Endothelial cell (in vitro differentiated cells): ENCODE measurements around the gene LRP5. TPM values are rescaled to one million over a fixed set of nuclear protein-coding genes. Genes with fewer than 3 reads are reported as not detected.
"Not testable (repeated sequence)": the region's sequence is repeated elsewhere in the genome, so short reads cannot be mapped to it uniquely, and the experiment has no call there.

ENCODE experiments used
- DNase-seq: peaks from one replicate; pipeline ENCODE4 v3.0.0; 2021; ENCODE audit warnings: low spot score
- H3K27ac Mint-ChIP-seq: one replicate; pipeline ENCODE4 v1.8.0; 2021; ENCODE audit warnings: mixed read lengths, inconsistent platforms; ENCODE audit not compliant: unreplicated experiment
- H3K27me3 Mint-ChIP-seq: one replicate; pipeline ENCODE4 v1.8.0; 2021; ENCODE audit warnings: mild to moderate bottlenecking, moderate library complexity, mixed read lengths, inconsistent platforms; ENCODE audit not compliant: unreplicated experiment
- H3K36me3 Mint-ChIP-seq: one replicate; pipeline ENCODE4 v1.8.0; 2021; ENCODE audit warnings: mild to moderate bottlenecking, low read depth, mixed read lengths, inconsistent platforms; ENCODE audit not compliant: unreplicated experiment
- H3K4me1 Mint-ChIP-seq: one replicate; pipeline ENCODE4 v1.8.0; 2021; ENCODE audit warnings: mild to moderate bottlenecking, mixed read lengths, inconsistent platforms; ENCODE audit not compliant: unreplicated experiment
- H3K4me3 Mint-ChIP-seq: one replicate; pipeline ENCODE4 v1.8.0; 2021; ENCODE audit warnings: mild to moderate bottlenecking, mixed read lengths, inconsistent platforms; ENCODE audit not compliant: unreplicated experiment
- H3K9me3 Mint-ChIP-seq: one replicate; pipeline ENCODE4 v1.8.0; 2021; ENCODE audit warnings: mixed read lengths, inconsistent platforms; ENCODE audit not compliant: unreplicated experiment
- total RNA-seq: library from RNA; stranded (reverse); fragmentation: NEBNext Ultra II Directional; extraction: Animal tissue kit (Norgen Biotek cat#: 25700); gene quantifications from one replicate; pipeline ENCODE4 v1.2.1, GENCODE V29; 2021; ENCODE audit not compliant: unreplicated experiment
- TF ChIP-seq, protein P1 (sequence below): fragments of 200-600 bp; sonication (generic); IDR thresholded peaks from one replicate; pipeline ENCODE4 v1.5.0; 2021; ENCODE audit warnings: antibody characterized with exemption; ENCODE audit not compliant: unreplicated experiment

LRP5 gene
- total RNA-seq, 1 donor from 2014 or later, result 72.3 TPM

GRCh38 chr11:68298659-68299516 is 13.5 kb upstream of the LRP5 start:
- H3K9me3 Mint-ChIP-seq, result no peaks in the 10 kb centered on the region
- DNase-seq, result no peak
- H3K27ac Mint-ChIP-seq, result no peak overlapping the region
- peaks cover 2% of the 10 kb centered on the region for H3K36me3 Mint-ChIP-seq
- no peaks in the 10 kb centered on the region for H3K4me1 Mint-ChIP-seq
- peaks cover 1% of the 10 kb centered on the region for H3K27me3 Mint-ChIP-seq
- no peak overlapping the region for H3K4me3 Mint-ChIP-seq
- TF ChIP-seq, protein P1, sequence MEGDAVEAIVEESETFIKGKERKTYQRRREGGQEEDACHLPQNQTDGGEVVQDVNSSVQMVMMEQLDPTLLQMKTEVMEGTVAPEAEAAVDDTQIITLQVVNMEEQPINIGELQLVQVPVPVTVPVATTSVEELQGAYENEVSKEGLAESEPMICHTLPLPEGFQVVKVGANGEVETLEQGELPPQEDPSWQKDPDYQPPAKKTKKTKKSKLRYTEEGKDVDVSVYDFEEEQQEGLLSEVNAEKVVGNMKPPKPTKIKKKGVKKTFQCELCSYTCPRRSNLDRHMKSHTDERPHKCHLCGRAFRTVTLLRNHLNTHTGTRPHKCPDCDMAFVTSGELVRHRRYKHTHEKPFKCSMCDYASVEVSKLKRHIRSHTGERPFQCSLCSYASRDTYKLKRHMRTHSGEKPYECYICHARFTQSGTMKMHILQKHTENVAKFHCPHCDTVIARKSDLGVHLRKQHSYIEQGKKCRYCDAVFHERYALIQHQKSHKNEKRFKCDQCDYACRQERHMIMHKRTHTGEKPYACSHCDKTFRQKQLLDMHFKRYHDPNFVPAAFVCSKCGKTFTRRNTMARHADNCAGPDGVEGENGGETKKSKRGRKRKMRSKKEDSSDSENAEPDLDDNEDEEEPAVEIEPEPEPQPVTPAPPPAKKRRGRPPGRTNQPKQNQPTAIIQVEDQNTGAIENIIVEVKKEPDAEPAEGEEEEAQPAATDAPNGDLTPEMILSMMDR, result no peak

- H3K9me3 Mint-ChIP-seq, H3K36me3 Mint-ChIP-seq, H3K27me3 Mint-ChIP-seq, H3K27ac Mint-ChIP-seq, H3K4me1 Mint-ChIP-seq, DNase-seq, H3K4me3 Mint-ChIP-seq: not testable (repeated sequence)
Observed at GRCh38 chr11:68299517-68299879, 12.9 kb upstream of the LRP5 start.

GRCh38 chr11:68300076-68300830 is 12.1 kb upstream of the LRP5 start:
- no peak for DNase-seq
- TF ChIP-seq, protein P1, result no peak
- Mint-ChIP-seq H3K36me3 (peaks cover 8% of the 10 kb centered on the region), H3K27me3 (peaks cover 1% of the 10 kb centered on the region), H3K27ac (no peak overlapping the region), H3K4me3 (no peak overlapping the region), H3K4me1 (no peaks in the 10 kb centered on the region), H3K9me3 (peaks cover 4% of the 10 kb centered on the region)

DNA sequence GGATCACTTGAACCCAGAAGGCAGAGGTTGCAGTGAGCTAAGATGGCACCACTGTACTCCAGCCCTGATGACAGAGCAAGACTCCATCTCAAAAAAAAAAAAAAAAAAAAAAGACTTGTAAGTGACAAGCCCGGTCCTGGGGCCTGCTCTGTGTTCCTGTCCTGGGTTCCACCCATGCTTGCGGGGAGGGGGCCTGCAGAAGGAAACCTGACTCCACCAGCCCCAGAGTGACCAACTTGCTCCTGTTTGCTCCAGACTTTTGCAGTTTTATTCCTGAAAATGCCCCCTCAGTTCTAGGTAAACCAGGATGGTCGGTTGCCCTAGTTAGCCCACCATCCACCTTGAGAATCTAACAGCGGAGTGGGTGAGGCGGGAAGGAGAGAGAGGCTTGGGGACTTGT is 10.1 kb upstream of the LRP5 start:
- DNase-seq, result no peak
- TF ChIP-seq, protein P1, result no peak
- Mint-ChIP-seq H3K27ac (no peak overlapping the region), H3K36me3 (peaks cover 8% of the 10 kb centered on the region), H3K27me3 (peaks cover under 1% of the 10 kb centered on the region), H3K4me1 (no peaks in the 10 kb centered on the region), H3K4me3 (no peak overlapping the region), H3K9me3 (peaks cover 4% of the 10 kb centered on the region)

DNA sequence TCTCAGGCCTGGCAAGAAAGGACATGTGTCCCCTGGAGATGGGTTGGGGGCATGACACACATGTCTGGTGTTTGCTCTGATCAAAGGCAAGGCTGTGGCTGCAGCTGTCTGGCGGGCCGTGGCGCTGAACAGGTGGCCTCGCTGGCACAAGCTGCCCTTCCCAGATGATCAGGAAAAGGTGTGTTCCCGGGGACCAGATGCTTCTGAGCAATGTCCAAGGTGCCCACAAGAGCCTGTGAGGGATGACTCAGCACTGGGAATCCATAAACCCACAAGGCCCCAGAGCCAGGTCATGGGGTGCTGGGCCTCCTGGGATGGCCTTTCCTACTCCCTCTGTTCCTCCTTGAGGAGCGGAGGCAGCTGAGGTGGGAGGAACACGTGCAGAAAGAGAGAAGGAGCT is 9.7 kb upstream of the LRP5 start:
- Mint-ChIP-seq H3K9me3 (peaks cover 4% of the 10 kb centered on the region), H3K27me3 (no peaks in the 10 kb centered on the region), H3K27ac (no peak overlapping the region), H3K4me3 (no peak overlapping the region), H3K36me3 (peaks cover 8% of the 10 kb centered on the region), H3K4me1 (no peaks in the 10 kb centered on the region)
- DNase-seq, result no peak
- TF ChIP-seq, protein P1, result no peak
